NCI-H2171 treated with DMSO at 0.1 percent for 48 hours (cell line): ENCODE data around the gene SOCS2.
"Not testable (repeated sequence)": the region's sequence is repeated elsewhere in the genome, so short reads cannot be mapped to it uniquely, and the experiment has no call there.

Experiments
- DNase-seq: peaks from one replicate; lab custom pipeline; 2025; lab: John Stamatoyannopoulos, UW

Gene SOCS2, protein sequence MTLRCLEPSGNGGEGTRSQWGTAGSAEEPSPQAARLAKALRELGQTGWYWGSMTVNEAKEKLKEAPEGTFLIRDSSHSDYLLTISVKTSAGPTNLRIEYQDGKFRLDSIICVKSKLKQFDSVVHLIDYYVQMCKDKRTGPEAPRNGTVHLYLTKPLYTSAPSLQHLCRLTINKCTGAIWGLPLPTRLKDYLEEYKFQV

DNA sequence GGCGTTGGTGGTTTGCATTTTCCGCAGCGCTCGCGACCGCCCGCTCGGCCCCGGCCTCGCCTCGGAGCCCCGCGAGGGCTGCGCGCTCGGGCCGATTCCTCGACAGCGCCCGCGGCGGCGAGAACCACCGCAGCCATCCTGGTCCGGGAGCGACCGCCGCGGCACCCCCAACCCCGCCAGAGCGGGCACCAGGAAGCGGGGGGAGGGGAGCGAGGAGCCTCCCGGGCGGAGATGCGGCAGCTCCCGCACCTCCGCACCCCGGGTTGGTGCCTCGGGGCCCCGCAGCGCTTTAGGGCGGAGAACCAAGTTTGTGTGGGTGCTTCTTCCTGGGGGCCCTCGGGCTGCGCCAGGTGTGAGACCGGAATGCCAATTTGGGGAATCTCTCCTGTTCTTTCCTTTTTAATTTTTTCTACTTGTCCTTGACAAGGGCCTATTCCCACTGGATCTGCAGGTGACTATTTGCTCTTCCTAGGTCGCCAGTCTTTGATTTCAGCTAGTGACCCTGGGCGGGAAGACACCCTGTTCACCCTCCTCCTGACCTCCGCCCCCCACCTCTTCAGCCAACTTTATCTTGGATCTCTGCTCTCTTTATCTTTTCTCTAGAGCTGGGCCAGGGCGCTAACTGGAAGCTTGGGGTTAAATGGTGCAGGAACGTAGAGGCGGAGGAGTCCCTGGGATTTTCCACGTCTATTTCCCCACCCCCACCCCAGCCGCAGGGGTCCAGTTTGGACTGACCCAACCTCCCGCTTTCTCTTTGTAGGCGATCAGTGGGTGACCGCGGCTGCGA is at the start of gene SOCS2:
Gene SOCS2 (plus strand): TSS at position 751 of the 787 bp plus-strand sequence. CDS start 223 bp downstream, outside the sequence.
- peak; percentile 34 for DNase-seq

DNA sequence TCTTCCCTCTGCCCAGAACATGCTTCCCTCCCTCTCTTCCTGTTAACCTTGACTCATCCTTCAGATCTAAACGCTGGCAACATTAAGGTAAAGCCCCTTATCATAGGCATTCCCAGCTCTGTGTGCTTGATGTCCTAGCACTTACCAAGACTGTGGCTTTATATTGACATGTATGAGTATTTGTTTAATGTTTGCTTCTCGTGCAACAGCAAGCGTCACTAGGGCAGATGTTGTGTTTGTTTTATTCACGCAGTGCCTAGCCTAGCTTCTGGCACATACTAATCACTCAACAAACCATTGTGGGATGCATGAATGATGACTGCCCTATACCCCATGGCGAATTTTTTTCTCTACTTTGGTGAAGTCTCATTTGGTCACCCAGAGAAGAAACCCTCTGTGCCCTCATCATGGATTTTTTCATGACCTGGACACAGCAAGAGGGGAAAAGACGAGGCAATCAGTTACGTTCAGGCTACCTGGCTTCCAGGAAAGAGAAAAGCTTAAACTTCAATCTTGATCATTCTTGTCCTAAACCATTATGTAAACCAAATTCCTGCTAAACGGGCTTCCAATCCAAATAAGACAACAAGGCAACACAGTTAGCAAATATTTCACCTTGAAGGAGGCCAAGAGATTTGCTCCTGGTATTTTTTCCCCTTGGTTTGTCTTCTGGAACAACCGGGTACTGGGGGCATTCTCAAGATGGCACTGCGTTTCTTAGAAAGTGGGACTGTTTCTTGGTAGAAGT is 47.9 kb upstream of the SOCS2 start:
- no peak for DNase-seq

DNA sequence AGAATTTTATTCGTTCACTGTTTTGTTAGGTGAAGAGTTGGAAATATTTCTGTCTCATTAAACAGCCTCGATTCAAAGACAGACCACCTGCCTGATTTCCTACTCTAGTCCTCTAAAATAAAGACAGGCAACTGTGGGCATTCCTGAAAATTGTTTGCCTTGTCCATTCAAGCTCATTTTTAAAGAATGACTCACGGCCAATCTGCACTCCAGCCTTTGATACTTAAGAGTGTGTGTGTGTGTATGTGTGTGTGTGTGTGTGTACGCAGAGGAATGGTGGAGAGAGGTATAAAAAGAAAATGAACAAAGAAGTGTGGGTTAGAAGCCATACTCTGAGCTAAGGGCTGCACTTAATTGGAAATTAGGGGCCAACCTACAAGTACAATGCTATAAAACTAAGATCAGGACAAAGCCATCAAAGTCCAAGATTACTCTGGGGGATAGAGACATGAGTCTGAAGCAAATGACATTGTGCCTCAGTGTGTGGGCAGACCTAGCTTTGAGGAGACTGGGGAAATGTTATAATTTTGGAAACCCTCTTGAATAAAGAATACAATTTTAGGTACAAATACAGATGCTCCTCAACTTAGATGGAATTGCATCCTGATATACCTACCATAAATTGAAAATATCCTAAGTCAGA is 45.6 kb upstream of the SOCS2 start:
- DNase-seq, result no peak

DNA sequence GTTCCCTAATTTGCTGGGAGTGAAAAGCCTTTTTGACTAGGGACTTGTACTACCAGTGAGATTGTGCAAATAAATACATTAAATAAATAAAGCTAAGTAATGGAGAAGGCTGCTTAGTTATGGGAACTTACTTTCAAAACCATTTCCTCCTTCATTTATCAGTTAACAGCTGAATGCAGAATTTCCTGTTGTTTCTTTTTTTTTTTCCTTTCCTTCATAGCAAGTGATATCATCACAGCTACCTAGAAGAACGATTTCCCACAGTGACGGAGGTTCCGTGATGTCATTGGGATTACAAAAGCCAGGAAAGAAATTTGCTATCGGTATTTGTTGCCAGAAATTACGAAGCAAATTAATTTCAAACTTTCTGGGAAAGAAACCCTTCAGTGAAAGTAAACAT is 42.1 kb upstream of the SOCS2 start:
- no peak for DNase-seq

DNA sequence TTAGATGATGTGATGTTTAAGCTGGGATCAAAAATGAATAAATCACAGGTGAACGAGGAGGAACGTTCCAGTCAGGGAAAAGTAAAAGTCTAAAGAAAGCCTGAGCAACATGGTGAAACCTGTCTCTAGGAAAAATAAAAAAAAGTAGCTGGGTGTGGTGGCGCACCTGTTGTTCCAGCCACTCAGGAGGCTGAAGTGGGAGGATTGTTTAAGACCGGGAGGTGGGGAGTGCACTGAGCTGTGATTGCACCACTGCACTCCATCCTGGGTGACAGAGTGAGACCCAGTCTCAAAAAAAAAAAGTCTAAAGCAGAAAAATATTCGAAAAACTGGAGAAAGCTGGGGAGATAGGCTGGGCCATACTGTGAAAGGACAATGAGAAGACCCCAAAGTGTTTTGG is 39.2 kb upstream of the SOCS2 start:
- DNase-seq, result no peak

DNA sequence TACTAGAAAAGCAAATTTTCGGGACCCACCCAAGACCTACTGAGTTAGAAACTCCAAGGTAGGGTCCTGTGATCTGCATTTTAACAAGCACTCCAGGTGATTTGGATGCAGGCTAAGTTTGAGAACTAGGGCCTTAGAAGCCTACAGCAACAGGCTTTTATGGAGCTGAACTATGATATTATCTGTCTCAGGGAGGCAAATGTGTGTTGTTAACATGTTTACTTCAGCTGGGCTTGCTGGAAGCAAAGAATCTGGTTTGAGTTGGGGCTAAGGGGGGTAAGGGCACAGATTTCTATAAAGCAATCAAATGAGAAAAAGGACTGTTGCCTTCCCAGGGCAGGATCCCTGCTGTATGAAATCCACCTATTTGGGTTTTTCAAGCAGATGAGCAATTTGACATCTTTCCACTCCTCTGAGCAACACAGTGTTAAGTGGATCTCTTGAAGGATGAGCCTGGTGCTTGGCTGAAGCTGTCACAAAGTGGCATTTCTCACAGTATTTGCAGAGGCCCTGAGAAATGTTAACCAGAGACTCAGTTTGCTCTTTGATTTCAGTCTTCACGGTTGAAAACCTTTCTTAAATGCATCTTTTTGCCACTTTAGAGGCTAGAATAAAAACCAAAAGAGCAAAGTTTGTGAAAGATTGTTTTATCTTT is 36.2 kb upstream of the SOCS2 start:
- no peak for DNase-seq

DNA sequence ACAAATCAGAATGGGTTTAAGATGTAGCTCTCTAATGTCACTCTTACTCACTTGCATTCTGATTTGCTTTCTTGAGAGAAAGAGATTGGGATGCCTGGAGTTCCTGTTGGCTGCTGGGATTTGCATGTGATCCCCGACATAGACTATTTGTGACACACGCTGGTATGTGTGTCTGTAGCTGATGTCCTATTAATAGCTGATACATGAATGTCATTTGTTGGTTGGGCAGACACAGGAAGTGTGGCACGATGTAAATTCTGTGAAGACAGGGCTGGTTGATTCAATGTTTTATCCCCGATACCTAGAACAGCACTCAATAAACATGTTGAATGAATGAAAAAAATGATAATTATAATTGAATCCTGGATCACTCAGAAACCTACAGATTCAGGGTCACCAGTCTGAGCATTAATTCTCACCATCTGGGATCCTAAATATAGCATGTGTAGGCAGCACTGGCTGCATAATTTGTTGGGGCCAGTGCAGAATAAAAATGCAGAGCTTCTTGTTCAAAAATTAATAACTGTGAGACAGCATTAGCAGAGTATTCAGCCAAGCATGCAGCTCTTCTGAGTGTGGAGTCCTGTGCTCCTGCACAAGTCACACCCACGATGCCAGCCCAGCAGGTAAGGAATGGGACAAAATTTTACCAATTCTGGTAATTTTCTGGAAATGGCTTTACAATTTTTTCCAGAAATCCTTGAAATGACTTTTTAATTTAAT is 35.5 kb upstream of the SOCS2 start:
- DNase-seq, result no peak

DNA sequence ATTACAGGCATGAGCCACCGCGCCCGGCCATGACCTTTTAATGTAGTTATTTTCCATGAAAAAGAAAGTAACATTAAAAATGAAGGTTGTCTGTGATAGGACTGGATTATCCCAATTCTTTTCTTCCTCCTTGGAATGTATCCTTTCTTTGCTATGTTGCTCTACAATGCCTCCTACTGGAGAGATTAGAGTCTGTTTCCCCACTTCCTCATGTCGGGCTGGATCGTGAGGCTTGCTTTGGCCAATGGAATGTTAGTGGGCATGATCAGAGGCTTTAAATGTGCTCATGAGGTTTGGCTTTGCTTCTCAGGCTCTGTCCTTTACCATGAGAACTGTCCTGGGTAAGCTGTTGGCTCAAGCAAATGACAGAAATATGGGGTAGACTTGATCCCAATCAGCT is 34.7 kb upstream of the SOCS2 start:
- DNase-seq, result no peak

DNA sequence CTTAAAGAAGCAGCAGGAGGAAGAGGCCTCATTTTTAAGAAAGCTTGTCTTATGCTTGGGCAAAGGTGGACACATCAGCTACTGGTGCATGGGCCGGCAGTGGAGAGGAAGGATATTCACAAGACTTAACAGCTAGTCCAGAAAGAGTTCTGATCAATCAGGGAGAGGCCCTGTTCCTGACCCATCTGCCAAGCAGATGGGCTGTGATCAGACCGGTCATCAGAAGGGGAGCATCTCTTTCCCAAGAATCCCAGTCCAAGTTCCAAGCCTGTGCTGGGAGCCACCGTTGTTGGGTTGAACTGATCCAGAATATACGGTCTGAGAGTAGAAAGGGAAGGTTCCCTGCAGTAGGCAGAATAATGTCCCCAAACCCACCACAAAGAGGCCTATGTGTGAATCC is 32.7 kb upstream of the SOCS2 start:
- no peak for DNase-seq

DNA sequence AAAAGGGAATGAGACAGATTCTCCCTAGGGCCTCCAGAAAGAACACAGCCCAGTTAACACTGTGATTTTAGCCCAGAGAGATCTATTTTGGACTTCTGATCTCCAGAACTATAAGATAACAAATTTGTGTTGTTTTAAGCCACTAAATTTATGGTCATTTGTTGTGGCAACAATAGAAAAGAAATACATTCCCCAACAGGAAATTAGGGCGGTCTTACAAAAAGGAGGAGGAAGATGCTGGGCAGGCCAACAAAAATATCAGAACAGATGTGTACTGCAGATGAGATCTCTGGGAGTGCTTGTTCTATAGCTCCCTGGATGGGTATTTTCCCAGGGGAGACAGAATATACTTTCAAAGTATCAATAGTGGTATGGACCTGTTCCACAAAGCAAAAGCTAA is 32.0 kb upstream of the SOCS2 start:
- no peak for DNase-seq

DNA sequence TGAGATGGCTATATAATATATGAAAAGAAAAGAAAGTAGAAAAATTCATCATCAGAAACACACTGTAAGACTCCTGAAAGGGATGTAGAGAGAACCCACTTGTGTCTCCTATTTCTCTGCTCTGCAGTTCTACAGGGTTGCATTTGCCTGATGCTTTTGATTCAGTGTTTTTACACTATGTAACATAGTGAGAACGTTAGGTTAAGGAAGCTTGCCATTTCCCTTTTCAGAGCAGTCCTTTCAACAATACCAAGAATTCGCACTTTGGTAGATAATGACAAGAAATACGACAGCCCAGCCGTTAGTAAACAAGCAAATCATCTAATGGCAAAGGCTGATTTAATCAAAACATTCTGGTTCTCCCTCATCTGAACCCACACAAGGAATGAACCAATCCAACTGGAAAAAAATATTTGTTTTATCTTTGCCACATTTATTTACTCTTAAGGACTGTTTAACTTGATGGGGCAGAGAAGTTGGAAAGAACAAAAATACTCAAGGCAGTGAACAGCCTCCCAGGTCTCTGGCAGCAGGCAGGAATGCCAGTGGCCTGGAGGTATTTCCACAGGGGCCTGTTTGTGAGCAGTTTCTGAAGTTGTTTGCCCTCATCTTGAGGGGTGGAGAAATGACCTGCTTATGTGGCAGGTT is 30.8 kb upstream of the SOCS2 start:
- no peak for DNase-seq

DNA sequence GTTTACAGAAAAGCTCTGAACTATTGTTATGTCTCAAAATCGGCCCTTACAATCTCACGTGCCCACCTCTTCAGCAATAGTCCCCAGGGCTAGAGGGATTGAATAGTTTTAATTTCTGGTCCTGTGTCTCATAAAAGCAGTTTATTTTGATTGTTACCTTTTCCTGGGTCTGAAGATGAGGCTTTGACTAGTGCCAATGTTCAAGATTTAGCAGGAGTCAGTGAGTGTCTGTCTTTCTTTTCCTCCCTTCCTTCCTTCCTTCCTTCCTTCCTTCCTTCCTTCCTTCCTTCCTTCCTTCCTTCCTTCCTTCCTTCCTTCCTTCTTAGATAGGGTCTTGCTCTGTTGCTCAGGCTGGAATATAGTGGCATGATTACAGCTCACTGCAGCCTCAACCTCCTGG is 24.7 kb upstream of the SOCS2 start:
- no peak for DNase-seq

DNA sequence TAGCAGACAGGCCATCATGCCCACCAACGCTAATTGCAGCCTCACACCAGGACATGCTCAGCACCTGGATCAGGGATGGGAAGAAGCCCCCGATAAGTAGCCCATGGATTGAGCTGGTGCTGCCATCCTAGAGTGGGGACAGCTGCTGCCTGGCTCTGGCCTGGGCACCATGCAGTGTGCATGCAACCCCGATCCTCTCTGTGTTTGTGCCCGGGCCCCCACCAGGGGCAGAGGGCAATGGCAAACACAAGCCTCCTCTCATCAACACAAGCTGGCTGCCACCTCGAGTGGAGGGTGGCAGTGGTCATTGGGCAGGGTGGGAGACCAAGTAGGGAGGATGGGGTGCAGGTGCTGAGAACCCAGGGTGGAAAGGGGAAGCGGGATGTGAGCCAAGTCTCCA is 23.3 kb upstream of the SOCS2 start:
- DNase-seq, result no peak

DNA sequence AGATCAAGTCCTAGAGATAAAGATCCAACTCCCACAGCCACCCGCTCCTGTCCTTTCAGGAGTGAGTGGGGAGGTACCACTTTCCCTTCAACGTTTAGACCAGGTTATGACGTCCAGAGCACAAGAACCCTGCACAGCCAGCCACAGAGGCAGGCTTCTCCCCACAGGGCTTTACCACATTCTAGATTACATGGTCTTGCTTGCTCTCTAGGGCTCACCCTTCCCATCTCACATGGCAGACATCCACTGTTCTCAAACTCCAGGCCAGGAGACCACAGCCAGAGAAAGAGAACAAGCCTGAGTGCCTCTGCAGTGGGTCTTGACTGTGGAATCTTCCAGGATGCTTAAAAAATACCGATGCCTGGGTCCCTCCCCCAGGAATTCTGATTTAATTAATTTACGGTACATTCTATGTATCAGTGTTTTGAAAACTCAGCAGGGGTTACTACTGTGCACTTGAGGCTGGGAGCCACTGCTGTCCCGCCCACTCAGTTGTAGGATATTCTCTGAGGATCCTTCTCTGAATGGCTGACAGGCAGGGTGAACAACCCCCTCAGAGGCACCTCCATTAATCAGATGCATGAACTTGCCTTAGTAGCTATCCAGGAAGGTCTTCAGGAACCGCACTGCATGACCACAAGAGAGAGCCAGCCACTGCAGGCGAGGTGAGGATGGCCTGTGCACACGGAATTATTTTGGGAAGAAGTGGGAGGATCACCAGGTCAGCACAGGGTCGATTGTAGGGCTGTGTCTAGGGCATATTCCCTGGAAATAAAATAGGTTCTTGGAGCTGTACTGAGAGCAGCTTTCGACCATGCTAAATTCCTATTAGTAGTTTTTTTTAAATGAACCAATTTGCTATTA is 21.5 kb upstream of the SOCS2 start:
- DNase-seq, result no peak

DNA sequence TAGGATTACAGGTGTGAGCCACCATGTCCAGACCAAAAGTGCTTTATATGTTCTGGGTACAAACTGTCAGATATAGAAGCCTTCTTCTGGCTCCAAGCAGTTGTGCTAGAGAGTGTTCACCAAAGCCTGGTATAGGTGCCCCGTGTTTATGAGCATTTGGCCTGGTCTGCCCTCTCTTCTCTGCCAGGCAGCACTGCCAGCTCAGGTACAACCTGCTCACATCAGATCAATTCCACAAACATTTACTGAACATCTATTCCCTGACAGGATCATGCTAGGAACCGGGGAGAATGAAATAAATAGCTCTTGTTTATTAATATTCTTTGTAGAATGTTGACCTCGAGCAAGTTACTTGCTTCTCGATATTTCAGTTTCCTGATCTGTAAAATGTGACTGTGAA is 20.0 kb upstream of the SOCS2 start:
- no peak for DNase-seq

DNA sequence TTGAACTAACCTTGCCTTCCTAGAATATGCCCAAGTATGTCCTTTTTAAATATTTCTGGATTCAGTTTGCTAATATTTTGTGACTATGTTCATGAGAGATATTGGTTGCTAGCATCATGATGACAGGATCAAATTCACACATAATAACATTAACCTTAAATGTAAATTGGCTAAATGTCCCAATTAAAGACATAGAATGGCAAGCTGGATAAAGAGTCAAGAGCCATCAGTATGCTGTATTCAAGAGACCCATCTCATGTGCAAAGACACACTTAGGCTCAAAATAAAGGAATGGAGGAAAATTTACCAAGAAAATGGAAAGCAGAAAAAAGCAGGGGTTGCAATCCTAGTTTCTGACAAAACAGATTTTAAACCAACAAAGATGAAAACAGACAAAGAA is 14.6 kb upstream of the SOCS2 start:
- not testable (repeated sequence) for DNase-seq

DNA sequence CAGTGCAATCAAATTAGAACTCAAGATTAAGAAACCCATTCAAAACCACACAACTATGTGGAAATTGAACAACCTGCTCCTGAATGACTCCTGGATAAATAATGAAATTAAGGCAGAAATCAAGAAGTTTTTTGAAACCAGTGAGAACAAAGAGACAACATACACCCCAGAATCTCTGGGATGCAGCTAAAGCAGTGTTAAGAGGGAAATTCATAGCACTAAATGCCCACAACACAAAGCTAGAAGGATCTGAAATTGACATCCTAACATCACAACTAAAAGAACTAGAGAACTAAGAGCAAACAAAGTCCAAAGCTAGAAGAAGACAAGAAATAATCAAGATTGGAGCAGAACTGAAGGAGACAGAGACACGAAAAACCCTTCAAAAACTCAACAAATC is 13.8 kb upstream of the SOCS2 start:
- DNase-seq, result not testable (repeated sequence)

DNA sequence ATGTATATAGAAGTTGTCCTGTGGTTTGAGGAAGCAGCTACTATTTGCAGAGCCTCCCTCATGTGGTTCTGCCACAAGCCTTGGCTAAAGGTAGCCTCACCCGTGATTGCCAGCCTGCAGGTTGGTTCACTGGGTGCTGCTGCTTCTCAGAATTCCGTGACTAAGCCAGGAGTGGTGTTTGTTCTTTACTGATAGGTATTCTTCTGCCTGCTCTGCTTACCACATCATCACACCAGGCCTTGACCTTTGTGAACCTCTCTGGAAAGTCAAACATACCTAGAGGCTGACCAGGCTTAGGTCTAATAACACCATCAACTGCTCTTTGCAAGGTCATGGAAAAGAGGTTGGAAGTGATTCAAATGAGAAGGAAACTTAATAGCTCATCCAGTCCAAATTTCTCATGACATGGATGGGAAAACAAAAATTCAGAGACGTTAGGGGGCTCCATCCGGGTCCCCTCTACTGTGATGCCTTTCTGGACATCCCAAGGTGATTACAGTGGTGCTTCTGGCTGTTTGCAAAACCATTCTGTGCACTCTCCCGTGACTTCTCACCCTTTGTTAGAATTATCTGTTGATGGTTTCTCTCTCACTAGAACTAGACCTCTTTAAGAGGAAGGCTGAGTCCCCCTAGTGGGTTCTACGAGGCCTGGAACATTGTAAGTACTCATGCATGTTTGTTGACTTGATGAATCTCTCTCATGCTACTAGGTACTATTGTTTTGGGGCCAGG is 8.5 kb upstream of the SOCS2 start:
- DNase-seq, result no peak

DNA sequence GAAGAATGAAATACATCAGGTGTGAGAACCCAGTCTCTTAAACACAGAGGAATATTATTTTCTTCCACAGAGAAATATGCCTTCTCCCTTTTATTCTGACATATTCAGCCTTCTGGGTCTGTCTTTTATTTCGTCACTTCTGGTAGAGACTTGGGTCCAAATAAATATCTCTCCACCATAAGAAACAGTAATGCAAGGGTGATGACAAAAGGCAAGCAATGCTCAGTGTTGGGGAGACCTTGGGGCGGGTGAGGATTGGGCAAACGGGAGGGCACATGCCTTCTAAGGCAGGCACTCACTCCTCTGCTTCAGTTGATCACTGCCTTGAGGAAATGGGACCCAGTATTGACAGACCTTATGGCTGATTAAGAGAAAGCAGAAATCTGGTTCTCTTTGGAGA is 6.7 kb upstream of the SOCS2 start:
- DNase-seq, result no peak
